GM23338 (cell line): ENCODE data around the gene ERVH48-1. TPM values are rescaled to one million over a fixed set of nuclear protein-coding genes. Genes with fewer than 3 reads are reported as not detected.
A peak's percentile ranks its signal among the peaks of the same experiment; 100 is the strongest.

Source experiments
- ATAC-seq: fragments of 200-7000 bp; cut with Tn5 transposase; 3 replicates; pipeline ENCODE4 v1.9.1; 2020
- DNase-seq: peaks from one replicate; pipeline ENCODE4 v3.0.0-alpha.2; 2015; ENCODE audit warnings: low spot score
- H2AFZ ChIP-seq: fragments of 200-600 bp; sonication (generic); 2 replicates; pipeline ENCODE4 v1.8.0; 2016; ENCODE audit warnings: antibody characterized with exemption, mild to moderate bottlenecking, moderate library complexity
- H3F3A ChIP-seq: fragments of 200-600 bp; sonication (generic); replicated peaks from 2 replicates; pipeline ENCODE4 v1.8.0; 2017; ENCODE audit warnings: antibody characterized with exemption, mixed run types, low read depth
- H3K27ac ChIP-seq: fragments of 200-600 bp; sonication (generic); 2 replicates; pipeline ENCODE4 v1.6.1; 2016; ENCODE audit warnings: low read depth
- H3K27me3 ChIP-seq: fragments of 200-600 bp; sonication (generic); 2 replicates; pipeline ENCODE4 v1.8.0; 2016; ENCODE audit warnings: mild to moderate bottlenecking, mixed run types, moderate library complexity; ENCODE audit not compliant: insufficient read depth
- H3K36me3 ChIP-seq: fragments of 200-600 bp; sonication (generic); 2 replicates; pipeline ENCODE4 v1.8.0; 2016; ENCODE audit warnings: mild to moderate bottlenecking; ENCODE audit not compliant: insufficient read depth
- H3K4me1 ChIP-seq: fragments of 200-600 bp; sonication (generic); 2 replicates; pipeline ENCODE4 v1.8.0; 2016; ENCODE audit warnings: mild to moderate bottlenecking, moderate library complexity; ENCODE audit not compliant: insufficient read depth
- H3K4me2 ChIP-seq: fragments of 200-600 bp; sonication (generic); 2 replicates; pipeline ENCODE4 v1.7.1; 2017; ENCODE audit warnings: mixed run types
- H3K4me3 ChIP-seq: fragments of 200-600 bp; sonication (generic); 2 replicates; pipeline ENCODE4 v1.6.1; 2016; ENCODE audit warnings: mixed run types
- H3K79me2 ChIP-seq: fragments of 200-600 bp; sonication (generic); replicated peaks from 2 replicates; pipeline ENCODE4 v1.8.0; 2017; ENCODE audit warnings: mild to moderate bottlenecking; ENCODE audit not compliant: insufficient read depth
- H3K9me2 ChIP-seq: fragments of 200-600 bp; sonication (generic); 2 replicates; pipeline ENCODE4 v1.8.0; 2017; ENCODE audit not compliant: insufficient read depth
- H4K20me1 ChIP-seq: fragments of 200-600 bp; sonication (generic); replicated peaks from 2 replicates; pipeline ENCODE4 v1.8.0; 2017; ENCODE audit warnings: mild to moderate bottlenecking; ENCODE audit not compliant: insufficient read depth
- H3K27ac Mint-ChIP-seq: 2 replicates; pipeline ENCODE4 v1.8.0; 2020; ENCODE audit warnings: inconsistent platforms, mild to moderate bottlenecking, moderate library complexity, mixed read lengths
- H3K27me3 Mint-ChIP-seq: 3 replicates; pipeline ENCODE4 v1.8.0; 2022; ENCODE audit warnings: low read depth, mild to moderate bottlenecking, moderate library complexity, mixed read lengths, inconsistent platforms; ENCODE audit not compliant: insufficient read depth, poor library complexity
- H3K36me3 Mint-ChIP-seq: 3 replicates; pipeline ENCODE4 v1.8.0; 2021; ENCODE audit warnings: low read depth, mild to moderate bottlenecking, inconsistent platforms, moderate library complexity, mixed read lengths
- H3K4me1 Mint-ChIP-seq: 3 replicates; pipeline ENCODE4 v1.8.0; 2020; ENCODE audit warnings: mild to moderate bottlenecking, inconsistent platforms, mixed read lengths
- H3K4me3 Mint-ChIP-seq: 3 replicates; pipeline ENCODE4 v1.8.0; 2021; ENCODE audit warnings: moderate library complexity, mild to moderate bottlenecking, inconsistent platforms, mixed read lengths
- H3K9me3 Mint-ChIP-seq: 3 replicates; pipeline ENCODE4 v1.8.0; 2020; ENCODE audit warnings: moderate library complexity, mild to moderate bottlenecking, inconsistent platforms, mixed read lengths
- CREB1 ChIP-seq: fragments of 250-450 bp; sonication (Bioruptor Pico); IDR thresholded peaks from 2 replicates; pipeline ENCODE4 v1.5.0; 2020; ENCODE audit warnings: low read depth, mild to moderate bottlenecking, moderate library complexity
- CTCF ChIP-seq, 2 experiments: fragments of 200-600 bp in 1 of 2; sonication (generic) in 1 of 2; conservative IDR thresholded peaks; 2 replicates each; pipeline versions ENCODE4 v1.5.1 to v1.6.1; 2016 to 2017; ENCODE audit warnings: antibody characterized with exemption in 2 of 2, low read depth in 2 of 2, mild to moderate bottlenecking in 2 of 2, moderate library complexity in 1 of 2
- ETS1 ChIP-seq: IDR thresholded peaks from 2 replicates; pipeline ENCODE4 v1.6.1; 2016; ENCODE audit warnings: antibody characterized with exemption
- EZH2 ChIP-seq: fragments of 200-600 bp; sonication (generic); IDR thresholded peaks from one replicate; pipeline ENCODE4 v1.8.0; 2017; ENCODE audit warnings: antibody characterized with exemption, mild to moderate bottlenecking, low read depth; ENCODE audit not compliant: unreplicated experiment
- EZH2phosphoT487 ChIP-seq: fragments of 200-600 bp; sonication (generic); IDR thresholded peaks from one replicate; pipeline ENCODE4 v1.8.1; 2018; ENCODE audit warnings: antibody characterized with exemption; ENCODE audit not compliant: unreplicated experiment
- JUNB ChIP-seq: IDR thresholded peaks from one replicate; pipeline ENCODE4 v1.6.1; 2016; ENCODE audit warnings: antibody characterized with exemption; ENCODE audit not compliant: unreplicated experiment
- NANOG ChIP-seq: IDR thresholded peaks from 2 replicates; pipeline ENCODE4 v1.6.1; 2016; ENCODE audit warnings: antibody characterized with exemption, borderline replicate concordance
- POLR2AphosphoS5 ChIP-seq: IDR thresholded peaks from 2 replicates; pipeline ENCODE4 v1.6.1; 2016; ENCODE audit warnings: antibody characterized with exemption, low read depth
- REST ChIP-seq: IDR thresholded peaks from one replicate; pipeline ENCODE4 v1.6.1; 2018; ENCODE audit warnings: antibody characterized with exemption; ENCODE audit not compliant: unreplicated experiment
- STAT1 ChIP-seq: IDR thresholded peaks from one replicate; pipeline ENCODE4 v1.6.1; 2016; ENCODE audit warnings: antibody characterized with exemption; ENCODE audit not compliant: unreplicated experiment
- ZNF114 ChIP-seq: fragments of 250-450 bp; sonication (Bioruptor Pico); IDR thresholded peaks from 2 replicates; pipeline ENCODE4 v1.5.0; 2020; ENCODE audit warnings: mild to moderate bottlenecking, moderate library complexity
- ZNF331 ChIP-seq: fragments of 250-450 bp; sonication (Bioruptor Pico); IDR thresholded peaks from 2 replicates; pipeline ENCODE4 v1.5.0; 2020; ENCODE audit warnings: low read depth, mild to moderate bottlenecking, moderate library complexity
- ZNF462 ChIP-seq: fragments of 250-450 bp; sonication (Bioruptor Pico); IDR thresholded peaks from 2 replicates; pipeline ENCODE4 v1.5.0; 2020; ENCODE audit warnings: mild to moderate bottlenecking, moderate library complexity
- polyA plus RNA-seq: library from polyadenylated mRNA; unstranded; fragments of >200 nt; fragmentation: Nextera tagmentation; extraction: Ambion mirVana; gene quantifications from 2 replicates; pipeline ENCODE4 v1.2.1, GENCODE V29; 2016
- total RNA-seq: library from RNA; depleted of rRNA; stranded (reverse); fragments of >200 nt; shearing (Covaris generic); gene quantifications from 2 replicates; pipeline ENCODE4 v1.2.3, GENCODE V29; 2014

ERVH48-1 gene
- total and polyA plus RNA-seq, 2 experiments from 2014 or later: 31.7 to 37.0 TPM

DNA sequence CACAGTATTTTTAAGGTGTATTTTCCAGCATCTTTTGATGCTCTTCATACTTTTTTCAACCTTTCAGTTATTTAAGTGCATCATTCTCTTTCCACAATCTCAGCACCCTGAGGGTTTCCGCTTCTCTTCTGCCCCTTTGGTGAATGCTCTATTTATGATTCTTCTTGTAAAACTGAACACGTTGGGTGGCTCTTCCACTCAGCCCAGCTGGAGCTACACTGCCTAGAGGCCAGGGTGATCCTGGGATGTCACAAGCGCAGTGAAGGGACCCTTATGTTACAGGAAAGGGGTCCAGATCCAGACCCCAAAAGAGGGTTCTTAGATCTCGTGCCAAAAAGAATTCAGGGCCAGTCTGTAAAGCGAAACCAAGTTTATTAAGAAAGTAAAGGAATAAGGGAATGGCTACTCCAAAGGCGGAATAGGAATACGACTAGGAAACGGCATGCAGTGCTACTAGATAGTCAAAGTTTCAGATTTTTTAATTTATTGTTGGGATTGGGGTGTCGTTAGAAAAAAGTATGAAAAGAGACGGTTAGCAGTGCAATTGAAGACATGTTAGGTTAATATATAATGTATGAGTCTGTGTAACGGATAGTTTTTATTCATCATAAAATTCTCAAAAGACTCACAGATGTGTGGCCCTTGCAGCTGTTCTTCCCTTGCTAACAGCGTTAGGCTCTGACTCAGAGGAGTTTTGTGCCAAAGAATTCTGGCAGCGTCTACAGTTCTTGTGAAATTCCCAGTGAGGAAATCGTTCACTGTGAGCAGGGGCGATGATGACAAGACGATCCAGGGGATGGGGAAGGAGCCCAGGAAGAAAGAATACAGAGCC lies 14.4 kb upstream of the ERVH48-1 start:
- Mint-ChIP-seq H3K4me1 (peaks cover 39% of the 10 kb centered on the region), H3K27ac (no peak overlapping the region; the same call in 1 of the 2 replicates), H3K9me3 (peaks cover 23% of the 10 kb centered on the region), H3K27me3 (peaks cover 13% of the 10 kb centered on the region), H3K36me3 (peaks cover 25% of the 10 kb centered on the region), H3K4me3 (no peak overlapping the region)
- no peaks in the 10 kb centered on the region for H3K36me3 ChIP-seq
- H3K4me3 ChIP-seq: no peak overlapping the region
- no peak for TF ChIP-seq CTCF (conservative IDR thresholded peaks at IDR 0.05; ENCODE audit: low read depth in 2 of 2)
- TF ChIP-seq ETS1: no peak
- TF ChIP-seq EZH2phosphoT487: no peak
- no peak for TF ChIP-seq REST
- no peak for TF ChIP-seq CREB1 (CRISPR knock-in tag)
- no peak for TF ChIP-seq JUNB
- TF ChIP-seq ZNF462 (CRISPR knock-in tag): no peak
- no peak for TF ChIP-seq NANOG
- TF ChIP-seq POLR2AphosphoS5: no peak
- TF ChIP-seq ZNF114 (CRISPR knock-in tag): no peak
- TF ChIP-seq ZNF331 (CRISPR knock-in tag): no peak
- TF ChIP-seq STAT1: no peak
- no peak for TF ChIP-seq EZH2
- H3K9me2 ChIP-seq: no peaks in the 10 kb centered on the region
- no peaks in the 10 kb centered on the region for H3K79me2 ChIP-seq
- no peak for ATAC-seq
- no peaks in the 10 kb centered on the region for H4K20me1 ChIP-seq
- peaks cover 15% of the 10 kb centered on the region; the same call in 1 of the 2 replicates for H3F3A ChIP-seq
- H3K27me3 ChIP-seq: no peaks in the 10 kb centered on the region
- peaks cover 22% of the 10 kb centered on the region for H3K4me1 ChIP-seq
- no peak overlapping the region for H3K4me2 ChIP-seq
- H2AFZ ChIP-seq: no peak overlapping the region
- H3K27ac ChIP-seq: peak overlapping the region; percentile 33; the same call in 1 of the 2 replicates
- DNase-seq: no peak
